ACHN (cell line): Measurements from ENCODE around the gene IRF3.

Experiments
- DNase-seq: peaks from one replicate; pipeline ENCODE4 v3.0.0-alpha.2; 2015
- in situ Hi-C: cut with HindIII; loops from 2 replicates; pipeline ENCODE4 v1.10.0; 2017; ENCODE audit warnings: low sequenced_read_pairs, low pct_ligation_motif_present, low pct_unique_long_range_greater_than_20kb

IRF3 gene, protein sequence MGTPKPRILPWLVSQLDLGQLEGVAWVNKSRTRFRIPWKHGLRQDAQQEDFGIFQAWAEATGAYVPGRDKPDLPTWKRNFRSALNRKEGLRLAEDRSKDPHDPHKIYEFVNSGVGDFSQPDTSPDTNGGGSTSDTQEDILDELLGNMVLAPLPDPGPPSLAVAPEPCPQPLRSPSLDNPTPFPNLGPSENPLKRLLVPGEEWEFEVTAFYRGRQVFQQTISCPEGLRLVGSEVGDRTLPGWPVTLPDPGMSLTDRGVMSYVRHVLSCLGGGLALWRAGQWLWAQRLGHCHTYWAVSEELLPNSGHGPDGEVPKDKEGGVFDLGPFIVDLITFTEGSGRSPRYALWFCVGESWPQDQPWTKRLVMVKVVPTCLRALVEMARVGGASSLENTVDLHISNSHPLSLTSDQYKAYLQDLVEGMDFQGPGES

DNA sequence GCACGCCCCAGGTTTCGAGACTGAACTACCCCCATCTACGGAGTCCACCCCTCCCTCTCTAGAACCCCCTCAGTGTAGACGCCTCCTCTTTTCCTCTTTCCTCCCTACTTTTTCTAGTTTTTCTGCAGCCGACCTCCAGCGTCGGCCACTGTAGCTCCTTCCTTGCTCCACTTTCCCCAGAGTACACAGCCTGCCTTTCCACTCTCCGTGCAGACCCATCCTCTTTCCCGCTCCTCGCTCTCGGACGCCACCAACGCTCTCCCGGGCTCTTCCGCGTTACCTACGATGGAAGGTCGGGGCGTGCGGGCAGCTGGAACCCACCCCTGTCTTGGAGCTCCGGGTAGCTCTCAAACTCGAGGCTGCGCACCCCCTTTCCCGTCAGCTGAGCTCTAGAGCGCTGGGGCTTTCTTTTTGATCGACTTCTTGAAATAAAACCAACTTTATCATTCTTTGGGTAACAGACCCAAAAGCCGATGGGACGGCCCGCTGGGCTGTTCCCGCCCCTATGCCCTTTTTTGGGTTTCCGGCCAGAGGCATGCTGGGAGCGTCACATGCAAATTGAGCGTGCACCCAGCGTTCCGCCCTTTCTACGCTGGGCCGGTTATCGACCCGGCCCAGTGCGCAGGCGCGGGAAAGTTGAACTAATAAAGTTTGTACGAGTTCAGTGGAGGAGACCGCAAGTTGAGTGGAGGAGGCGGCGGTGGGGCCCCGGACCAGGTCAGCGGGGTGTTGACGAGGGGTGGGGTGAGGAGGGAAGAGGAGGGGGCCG is at the start of gene IRF3, which contains the start of gene BCL2L12:
Gene IRF3, minus strand, starts transcription at position 507 of the 769 bp plus-strand sequence. CDS start 1,019 bp downstream, outside the sequence.
Gene BCL2L12, plus strand, starts transcription at position 583 of the 769 bp plus-strand sequence. CDS start 760 bp downstream, outside the sequence.
- DNase-seq: peak; percentile 95
- in situ Hi-C loops: no loop called here

DNA sequence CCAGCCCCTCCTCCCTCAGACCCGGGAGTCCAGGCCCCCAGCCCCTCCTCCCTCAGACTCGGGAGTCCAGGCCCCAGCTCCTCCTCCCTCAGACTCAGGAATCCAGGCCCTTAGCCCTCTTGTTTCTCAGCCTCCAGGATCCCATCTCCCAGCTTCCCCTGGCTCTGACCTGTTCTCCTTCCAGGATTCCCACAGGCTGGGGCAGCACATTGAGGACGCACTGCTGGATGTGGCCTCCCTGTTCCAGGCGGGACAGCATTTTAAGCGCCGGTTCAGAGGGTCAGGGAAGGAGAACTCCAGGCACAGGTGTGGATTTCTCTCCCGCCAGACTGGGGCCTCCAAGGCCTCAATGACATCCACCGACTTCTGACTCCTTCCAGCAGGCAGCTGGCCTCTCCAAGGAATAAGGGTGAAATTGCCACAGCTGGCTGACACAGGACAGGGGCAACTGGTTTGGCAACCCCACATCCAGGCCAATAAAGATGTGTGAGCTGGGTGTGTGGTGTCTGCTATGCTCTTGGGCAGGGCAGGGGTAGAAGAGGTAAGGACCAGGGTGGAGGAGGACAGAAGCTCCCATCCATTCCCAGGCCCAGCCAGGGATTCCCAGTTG is 47.7 kb upstream of the IRF3 start:
- no peak for DNase-seq

DNA sequence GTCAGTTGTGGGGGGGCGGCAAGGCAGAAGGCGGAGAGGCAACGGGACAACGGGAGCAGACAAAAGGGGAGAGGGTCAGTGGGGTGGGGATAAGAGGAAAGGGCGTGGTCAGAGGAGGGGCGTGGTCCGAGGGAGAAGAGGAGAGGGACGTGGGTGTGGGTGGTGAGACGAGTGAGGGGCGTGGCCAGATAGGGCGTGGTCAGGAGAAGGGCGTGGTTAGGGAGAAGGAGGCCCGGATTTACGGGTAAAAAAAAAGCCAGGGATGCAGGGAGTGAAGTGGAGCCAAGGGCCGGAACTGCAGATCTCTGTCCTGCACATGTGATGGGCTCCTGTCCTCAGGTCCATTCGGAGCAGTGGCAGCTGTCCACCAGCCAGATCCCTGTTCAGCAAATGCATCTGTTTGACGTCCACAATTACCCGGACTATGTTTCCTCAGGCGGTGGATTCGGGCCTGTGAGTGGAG is 46.8 kb upstream of the IRF3 start:
- in situ Hi-C loops: no loop called here
- no peak for DNase-seq

More for the DNA sequence above, 47.7 kb upstream of the IRF3 start:
- in situ Hi-C loops: no loop called here

DNA sequence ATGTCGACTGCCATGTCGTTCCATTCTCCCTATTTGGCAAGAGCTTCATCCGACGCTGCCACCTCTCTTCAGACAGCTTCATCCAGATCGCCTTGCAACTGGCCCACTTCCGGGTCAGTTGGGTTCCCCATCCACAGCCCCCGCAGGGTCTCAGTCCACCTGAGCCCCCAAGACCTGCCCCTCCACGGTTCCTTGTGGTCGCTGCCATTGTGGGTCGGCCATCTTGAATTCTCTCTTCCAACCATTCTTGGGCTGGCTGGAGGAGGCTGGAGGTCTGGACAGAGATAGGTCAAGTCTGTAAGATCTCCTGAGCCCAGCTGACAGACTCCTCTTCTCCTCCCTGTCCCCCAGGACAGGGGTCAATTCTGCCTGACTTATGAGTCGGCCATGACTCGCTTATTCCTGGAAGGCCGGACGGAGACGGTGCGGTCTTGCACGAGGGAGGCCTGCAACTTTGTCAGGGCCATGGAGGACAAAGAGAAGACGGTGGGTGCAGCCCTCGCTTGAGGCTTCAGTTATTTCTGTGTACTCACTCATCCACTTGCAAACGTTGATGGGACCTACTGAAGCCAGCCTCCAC is 44.8 kb upstream of the IRF3 start:
- no peak for DNase-seq
- in situ Hi-C loops: no loop called here

DNA sequence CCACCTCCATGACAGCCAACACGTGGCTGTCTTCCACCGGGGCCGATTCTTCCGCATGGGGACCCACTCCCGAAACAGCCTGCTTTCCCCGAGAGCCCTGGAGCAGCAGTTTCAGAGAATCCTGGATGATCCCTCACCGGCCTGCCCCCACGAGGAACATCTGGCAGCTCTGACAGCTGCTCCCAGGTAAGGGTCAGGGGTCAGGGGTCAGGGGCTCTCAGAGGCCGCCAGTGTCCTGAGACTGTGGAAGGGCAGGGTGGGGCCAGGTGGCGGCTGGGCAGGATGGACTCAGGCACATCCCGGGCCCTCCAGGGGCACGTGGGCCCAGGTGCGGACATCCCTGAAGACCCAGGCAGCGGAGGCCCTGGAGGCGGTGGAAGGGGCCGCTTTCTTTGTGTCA is 40.3 kb upstream of the IRF3 start:
- in situ Hi-C loops: no loop called here
- no peak for DNase-seq

DNA sequence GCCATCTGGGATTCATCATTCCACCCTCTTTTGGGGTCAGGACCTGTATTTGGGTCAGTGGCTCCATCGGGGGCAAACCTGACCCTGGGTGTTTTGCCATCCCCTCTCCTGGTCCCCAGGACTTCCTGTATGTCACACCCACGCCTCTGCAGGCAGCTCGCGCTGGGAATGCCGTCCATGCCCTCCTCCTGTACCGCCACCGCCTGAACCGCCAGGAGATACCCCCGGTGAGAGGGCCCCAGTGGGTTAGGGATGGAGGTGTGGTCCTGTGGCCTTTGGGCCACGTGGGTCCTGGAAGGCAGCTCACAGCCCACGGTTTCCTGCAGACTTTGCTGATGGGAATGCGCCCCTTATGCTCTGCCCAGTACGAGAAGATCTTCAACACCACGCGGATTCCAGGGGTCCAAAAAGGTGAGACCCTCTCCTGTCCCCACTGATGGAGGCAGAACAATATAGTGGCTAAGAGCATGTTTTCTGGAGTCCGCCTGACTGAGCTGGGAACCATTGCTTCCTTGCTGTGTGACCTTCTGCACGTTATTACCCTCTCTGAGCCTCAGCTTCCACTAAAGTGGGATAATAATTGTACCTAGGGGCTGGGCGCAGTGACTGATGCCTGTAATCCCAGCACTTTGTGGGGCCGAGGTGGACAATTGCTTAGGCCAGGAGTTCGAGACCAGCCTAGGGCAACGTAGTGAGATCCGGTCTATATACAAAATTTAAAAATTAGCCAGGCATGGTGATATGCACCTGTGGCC is 39.4 kb upstream of the IRF3 start:
- in situ Hi-C loops: no loop called here

DNA sequence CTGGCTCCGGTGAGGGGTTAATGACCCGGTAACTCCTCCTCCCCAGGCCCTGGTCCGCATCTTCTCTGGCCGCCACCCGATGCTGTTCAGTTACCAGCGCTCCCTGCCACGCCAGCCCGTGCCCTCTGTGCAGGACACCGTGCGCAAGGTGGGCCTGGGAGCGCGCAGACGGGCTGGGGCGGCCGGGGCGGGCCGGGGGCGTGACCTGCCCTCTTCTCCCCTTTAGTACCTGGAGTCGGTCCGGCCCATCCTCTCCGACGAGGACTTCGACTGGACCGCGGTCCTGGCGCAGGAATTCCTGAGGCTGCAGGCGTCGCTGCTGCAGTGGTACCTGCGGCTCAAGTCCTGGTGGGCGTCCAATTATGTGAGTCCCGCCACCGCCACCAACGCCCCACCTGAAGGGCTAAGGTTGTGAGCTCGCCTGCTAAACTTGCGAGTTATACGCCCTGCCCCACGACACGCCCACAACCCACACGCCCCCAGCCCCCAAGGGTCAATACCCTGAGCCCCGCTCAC is 35.7 kb upstream of the IRF3 start:
- DNase-seq: no peak

More for the DNA sequence above, 39.4 kb upstream of the IRF3 start:
- no peak for DNase-seq

DNA sequence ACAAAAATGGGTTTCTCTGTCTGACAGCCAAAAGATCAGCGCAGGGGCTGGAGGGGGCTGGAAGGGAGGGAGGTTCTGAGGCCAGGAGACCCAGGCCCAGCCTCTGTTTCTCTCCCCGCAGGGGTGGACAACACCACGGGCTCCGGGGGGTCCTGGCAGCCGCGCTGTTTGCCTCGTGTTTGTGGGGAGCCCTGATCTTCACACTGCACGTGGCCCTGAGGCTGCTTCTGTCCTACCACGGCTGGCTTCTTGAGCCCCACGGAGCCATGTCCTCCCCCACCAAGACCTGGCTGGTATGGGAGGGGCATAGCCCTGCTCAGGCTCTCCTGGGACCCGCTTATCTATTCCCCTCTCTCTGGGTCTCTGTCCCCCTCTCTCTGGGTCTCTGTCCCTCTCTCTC is 34.9 kb upstream of the IRF3 start:
- in situ Hi-C loops: no loop called here
- no peak for DNase-seq

More for the DNA sequence above, 35.7 kb upstream of the IRF3 start:
- in situ Hi-C loops: no loop called here

DNA sequence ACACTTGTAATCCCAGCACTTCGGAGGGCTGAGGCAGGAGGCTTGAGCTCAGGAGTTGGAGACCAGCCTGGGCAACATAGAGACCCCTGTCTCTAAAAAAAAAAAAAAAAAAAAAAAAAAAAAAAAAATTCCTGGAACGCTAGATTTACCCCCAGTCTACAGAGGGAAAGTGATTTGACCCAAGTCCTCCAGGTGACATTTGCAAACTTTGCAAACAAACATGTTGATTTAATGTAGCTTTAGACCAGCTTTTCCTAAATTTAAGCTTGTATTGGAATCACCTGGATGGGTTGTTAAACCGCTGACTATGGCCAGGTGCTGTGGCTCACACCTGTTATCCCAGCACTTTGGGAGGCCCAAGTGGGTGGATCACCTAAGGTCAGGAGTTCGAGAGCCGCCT is 33.7 kb upstream of the IRF3 start:
- in situ Hi-C loops: no loop called here
- no peak for DNase-seq

DNA sequence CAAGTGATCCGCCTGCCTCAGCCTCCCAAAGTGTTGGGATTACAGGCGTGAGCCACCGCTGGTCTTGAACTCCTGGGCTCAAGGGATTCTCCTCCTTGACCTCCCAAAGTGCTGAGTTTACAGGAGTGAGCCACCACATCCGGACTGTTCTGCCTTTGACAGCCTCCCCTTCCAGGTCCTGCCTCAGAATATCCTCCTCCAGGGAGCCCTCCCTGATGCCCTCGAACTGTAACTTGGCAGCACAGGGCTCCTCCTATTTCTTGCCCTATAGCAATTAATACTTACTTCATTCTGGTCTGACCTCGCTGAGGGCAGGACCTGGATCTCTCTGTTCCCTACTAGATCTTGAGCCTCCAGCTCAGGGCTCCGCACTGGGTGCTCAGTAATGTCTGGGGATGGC is 31.2 kb upstream of the IRF3 start:
- in situ Hi-C loops: no loop called here
- DNase-seq: no peak

DNA sequence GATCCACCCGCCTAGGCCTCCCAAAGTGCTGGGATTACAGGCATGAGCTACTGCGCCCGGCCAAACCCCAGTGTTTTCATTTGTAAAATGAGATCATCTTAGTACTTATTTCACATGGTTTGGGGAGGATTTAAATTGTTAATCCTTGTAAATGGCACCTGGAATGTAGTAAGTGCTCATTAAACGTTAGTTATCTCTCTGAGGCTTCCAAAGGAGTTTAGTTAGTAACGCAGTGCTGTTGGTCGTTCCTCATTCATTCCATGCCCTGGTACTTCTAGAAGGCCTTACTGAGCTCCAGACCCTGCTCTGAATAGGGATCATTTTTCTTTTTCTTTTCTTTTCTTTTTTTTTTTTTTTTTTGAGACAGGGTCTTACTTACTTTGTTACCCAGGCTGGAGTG is 30.5 kb upstream of the IRF3 start:
- in situ Hi-C loops: no loop called here
- no peak for DNase-seq

DNA sequence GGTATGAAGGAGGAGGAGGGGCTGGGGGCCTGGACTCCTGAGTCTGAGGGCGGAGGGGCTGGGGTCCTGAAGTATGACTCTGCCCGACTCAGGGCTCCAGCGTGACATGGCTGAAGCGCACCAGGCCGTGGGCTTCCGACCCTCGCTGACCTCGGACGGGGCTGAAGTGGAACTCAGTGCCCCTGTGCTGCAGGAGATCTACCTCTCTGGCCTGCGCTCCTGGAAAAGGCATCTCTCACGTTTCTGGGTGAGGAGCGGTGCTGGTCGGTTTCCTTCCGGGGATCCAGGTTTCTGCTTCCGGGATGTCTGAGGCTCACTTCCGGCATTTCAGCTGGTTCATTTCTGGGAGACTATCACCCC is 26.5 kb upstream of the IRF3 start:
- in situ Hi-C loops: no loop called here
- no peak for DNase-seq

DNA sequence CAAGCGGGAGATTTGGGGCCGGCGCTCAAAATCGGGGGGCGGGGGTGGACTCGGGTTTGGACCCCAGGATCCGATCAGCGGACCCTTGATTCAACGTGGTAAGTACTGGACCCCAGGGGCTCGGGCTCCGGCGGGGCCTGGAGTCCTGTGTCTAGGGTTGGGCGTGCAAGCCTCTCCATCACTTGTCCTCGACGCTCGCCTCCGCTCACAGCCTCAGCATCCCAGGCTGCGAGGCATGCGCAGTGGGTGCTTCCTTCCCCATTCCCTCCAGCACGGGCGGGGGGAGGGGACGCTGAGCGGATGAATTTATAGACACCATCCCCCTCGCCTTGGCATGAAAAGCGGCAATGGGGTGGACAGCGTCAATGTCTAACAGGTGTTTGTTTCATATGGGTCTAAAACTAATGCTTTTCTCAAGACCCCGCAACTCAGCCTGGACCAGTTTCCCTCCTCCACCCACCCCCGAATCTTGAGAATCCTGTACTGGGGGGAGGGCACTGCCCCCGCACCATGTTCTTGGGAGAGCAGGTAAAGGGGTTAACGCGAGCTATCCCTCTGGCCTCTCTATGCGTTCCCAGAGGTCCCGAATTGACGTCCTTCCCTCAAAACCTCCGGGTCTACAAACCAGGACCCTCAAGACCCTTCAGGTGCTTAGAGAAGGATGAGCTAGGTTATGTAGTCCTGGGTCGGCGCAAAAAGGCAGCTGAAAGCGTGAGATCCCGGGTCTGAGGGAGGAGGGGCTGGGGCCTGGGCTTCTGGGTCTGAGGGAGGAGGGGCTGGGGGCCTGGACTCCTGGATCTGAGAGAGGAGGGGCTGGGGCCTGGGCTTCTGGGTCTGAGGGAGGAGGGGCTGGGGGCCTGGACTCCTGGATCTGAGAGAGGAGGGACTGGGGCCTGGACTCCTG is 25.8 kb upstream of the IRF3 start:
- in situ Hi-C loops: no loop called here
- no peak for DNase-seq

DNA sequence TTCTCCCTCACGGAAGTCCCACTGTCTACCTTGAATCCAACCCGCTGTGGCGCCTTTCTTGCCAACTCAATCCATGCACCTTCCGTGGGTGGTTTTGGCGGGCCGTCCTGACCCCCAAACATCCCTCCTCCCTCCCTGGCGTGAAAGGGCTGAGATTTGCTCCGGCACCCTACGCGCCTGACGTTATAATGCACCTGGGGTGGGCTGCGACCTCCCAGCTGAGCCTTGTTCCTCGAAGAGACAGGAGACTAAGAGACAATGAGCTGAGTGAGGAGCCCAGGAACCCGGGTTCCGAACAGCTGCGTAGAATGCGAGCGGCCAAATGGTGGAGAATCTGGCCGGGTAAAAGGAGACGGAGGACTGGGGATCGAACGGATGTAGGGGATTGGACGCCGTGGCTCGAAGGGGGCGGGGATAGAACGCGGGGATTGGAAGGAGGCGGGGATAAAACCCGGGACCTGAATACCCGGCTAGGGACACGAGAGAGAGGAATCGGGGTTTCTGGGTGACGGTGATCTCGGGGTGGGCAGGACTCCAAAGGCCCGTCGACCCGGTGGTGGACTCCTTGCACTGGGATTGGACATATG is 25.1 kb upstream of the IRF3 start, which contains the start of gene CPT1C:
Gene CPT1C, plus strand, starts transcription at position 461 of the 587 bp plus-strand sequence. CDS start 1,137 bp downstream, outside the sequence.
- in situ Hi-C loops: no loop called here
- no peak for DNase-seq

DNA sequence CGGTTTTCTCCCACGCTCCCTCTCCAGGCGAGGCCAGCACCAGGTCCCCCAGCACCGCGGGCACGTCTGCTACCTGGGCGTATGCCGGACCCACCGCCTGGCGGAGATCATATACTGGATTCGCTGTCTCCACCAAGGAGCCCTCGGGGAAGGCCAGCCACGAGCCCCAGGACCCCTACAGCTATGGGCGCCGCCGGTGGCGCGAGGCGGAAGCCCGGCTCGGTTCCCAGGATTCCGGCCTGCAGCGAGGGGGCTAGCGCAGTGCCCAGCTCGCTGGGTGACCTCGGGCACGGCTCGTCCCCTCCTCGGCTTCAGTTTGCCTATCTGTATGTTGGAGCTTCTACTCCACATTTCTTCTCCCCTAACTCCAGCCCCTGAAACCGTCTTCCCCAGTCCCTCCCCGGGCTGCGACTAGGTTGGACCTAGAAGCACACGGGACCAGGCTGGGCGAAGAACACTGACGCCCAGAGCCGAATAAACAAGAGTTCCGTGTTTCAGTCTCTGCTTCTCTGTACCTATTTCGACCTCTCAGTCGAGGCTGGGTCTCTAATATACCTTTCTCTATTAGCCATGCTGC is 24.5 kb upstream of the IRF3 start:
- no peak for DNase-seq
- in situ Hi-C loops: no loop called here
